HG02973 (cell line): Measurements from ENCODE around the gene ECE1.
A peak's percentile ranks its signal among the peaks of the same experiment; 100 is the strongest.

ENCODE experiments used
- ATAC-seq: cut with Tn5 transposase; IDR thresholded peaks from one replicate; pipeline ENCODE4 v1.9.1; 2021; ENCODE audit warnings: moderate library complexity; ENCODE audit not compliant: unreplicated experiment

The ECE1 gene

GRCh38 chr1:21308847-21309652, 18.8 kb upstream of the ECE1 start:
- no peak for ATAC-seq

- no peak for ATAC-seq
These were observed 18.1 kb upstream of the ECE1 start for GRCh38 chr1:21308330-21308729.

- no peak for ATAC-seq
These were observed 17.5 kb upstream of the ECE1 start for GRCh38 chr1:21307663-21308305.

DNA sequence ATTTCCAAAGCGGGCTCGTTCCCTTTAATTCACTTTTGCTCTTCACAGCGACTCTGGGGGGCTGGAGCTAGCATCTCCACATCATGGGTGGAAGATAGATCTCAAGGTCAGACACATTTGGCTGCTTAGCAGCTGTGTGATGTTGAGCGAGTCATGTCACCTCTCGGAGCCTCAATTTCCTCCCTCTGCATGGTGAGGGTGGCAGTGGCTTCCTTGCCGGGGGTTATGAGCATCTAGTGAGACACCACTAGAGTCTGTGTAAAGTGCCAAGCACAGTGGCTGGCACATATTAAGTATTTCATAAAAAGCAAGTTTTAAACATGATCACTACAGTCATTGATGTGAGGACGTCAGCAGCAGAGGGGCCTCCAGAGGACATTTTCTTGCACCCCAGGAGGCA, 16.9 kb upstream of the ECE1 start:
- ATAC-seq, result no peak

GRCh38 chr1:21305900-21306189, 15.6 kb upstream of the ECE1 start:
- no peak for ATAC-seq

GRCh38 chr1:21305155-21305899, 15.1 kb upstream of the ECE1 start:
- no peak for ATAC-seq

DNA sequence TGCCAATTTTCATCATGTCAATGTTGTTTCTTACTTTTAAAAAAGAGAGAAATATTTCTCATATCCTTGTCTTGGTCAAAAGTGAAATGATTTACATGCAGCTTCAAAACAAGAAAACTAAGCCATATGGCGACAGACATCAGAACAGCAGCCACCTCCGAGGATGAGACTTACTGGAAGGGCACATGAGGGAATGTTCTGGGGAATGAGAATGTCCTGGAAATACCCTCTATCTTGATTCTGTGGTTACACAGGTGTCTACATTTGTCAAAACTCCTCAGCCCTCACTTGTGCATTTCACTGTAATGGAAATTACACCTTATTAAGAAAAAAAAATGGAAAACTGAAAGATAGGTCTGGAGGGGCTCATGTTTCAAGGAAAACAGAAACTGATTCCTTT, 14.2 kb upstream of the ECE1 start:
- no peak for ATAC-seq

DNA sequence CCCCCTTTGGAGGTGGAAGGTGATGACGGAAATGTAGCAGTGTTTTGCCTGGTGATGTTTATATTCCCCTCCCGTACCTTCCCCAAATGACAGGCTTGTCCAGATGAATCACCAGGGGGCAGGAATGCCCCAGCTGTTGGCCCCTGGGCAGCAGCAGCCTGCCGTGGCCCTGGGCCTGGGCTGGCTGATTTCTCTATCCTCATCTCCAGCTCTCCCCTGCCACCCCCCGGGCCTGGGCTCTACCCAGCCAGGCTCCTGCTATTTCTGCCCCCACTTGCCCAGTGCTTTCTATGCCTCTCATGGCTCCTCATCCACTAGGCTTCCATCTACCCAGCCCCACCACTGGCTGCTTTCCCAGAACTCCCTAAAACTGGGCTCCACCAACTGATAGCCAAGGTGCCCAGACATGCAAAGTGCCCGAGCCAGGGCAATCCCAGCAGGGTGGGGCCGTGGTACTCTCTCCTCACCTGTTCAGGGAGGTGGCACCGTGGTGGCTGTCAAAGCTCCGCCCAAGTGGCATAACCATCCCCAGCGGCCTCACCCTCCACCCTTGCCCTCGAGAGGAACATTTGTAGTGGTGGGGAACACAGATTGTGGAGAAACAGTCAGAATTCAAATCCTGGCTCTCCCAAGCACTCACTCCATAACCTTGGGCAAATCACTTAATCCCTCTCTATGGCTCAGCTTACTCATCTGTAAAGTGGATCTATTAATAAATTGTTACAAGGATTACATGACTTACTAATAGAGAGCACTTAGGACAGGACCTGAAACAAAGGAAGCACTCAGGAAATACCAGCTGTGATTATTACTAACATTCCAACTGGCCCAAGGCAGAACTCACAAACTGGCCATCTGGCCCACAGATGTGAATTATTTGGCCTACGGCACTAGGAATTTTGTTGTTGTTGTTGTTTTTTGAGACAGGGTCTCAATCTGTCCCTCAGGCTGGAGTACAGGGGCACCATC, 12.8 kb upstream of the ECE1 start:
- no peak for ATAC-seq

DNA sequence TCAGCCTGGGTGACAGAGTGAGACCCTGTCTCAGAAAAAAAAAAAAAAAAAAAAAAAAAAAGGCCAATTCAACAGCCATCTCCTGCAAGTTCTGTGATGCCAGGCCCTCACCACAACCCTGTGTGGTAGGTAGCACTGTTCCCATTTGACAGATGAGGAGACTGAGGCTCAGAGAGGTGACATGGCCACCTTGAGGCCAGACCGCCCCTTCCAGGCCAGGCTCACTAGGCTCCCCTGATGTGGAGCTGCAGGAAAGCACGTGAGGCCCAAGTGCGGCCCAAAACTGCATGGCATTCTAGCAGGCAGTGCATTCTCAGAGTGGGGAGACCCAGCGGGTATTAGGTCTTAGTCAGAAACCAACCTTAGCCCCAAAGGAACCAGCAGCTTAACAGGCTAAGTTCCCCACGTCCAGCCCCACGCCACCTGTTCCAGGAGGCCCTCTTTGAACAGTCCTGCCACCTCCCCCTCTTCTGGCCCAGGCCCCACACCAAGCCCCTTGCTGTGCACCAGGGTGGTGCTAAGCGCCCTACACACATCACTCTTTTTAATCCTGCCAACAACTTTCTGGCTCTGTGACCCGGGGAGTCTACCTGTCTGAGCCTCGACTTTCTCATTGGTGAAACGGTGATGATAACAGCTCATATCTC, 11.7 kb upstream of the ECE1 start:
- no peak for ATAC-seq

DNA sequence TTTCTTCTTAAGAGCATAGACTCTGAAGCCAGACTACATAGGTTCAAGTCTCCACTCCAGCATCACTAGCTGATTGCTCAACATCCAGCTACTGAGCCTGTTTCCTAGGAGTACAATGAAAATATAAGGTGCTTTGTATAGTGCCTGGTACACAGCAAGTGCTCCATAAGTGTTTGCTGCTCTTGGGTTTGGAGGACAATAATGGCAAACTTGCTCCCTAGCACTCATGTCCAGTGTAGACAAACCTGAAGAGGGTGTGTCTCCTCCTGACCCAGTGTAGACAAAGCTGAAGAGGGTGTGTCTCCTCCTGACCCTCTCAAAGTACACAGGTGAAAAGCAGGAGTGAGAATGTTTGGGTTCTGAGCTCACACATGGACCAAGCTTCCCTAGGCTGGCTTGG, 10.5 kb upstream of the ECE1 start:
- ATAC-seq, result no peak

DNA sequence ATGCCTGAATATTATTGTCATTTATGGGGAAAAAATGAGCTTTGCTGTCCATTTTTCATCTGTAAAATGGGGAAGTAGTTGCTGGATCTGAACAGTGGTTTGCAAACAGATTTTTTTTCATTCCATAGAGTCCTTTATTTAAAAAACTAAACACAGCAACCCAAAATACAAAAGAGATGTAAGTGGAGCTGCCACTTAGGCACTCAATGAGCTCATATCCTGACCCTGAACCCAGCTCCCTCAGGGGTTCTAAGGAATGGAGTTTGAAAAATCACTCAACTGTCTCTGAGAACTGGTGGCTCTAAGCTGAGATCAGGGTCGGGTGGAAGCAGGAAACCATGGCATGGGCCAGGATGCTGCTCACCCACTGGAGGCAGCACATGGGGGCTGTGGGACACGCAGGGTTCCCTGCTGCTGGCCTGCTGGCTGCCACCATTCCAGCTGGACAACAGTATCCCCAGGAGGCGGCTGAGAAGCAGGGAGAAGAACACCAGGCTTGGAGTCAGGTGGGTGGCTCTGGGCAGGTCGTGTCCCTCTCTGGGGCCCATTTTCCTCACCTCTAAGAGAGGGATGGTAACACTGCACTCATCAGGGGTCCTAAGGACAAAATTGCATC, 9.6 kb upstream of the ECE1 start:
- no peak for ATAC-seq

DNA sequence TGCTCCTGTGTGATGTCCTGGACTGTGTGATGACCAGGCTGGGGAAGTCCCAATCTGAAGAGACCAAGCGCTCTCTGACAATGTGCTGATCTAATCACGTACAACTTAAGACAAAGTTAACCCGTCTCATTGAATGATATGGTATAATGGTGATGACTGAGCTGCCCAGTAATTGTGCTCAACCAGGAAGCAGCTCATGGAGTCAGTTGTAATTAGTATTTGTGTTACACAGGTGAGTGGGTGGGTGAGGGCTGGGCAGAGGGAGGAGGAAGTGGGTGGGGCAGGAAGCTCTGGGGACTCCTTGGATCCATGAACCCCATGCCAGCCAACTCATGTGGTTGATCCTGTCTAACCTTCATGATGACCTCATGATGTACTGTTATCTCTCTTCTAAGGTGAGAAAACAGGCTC, 8.7 kb upstream of the ECE1 start:
- ATAC-seq, result no peak

DNA sequence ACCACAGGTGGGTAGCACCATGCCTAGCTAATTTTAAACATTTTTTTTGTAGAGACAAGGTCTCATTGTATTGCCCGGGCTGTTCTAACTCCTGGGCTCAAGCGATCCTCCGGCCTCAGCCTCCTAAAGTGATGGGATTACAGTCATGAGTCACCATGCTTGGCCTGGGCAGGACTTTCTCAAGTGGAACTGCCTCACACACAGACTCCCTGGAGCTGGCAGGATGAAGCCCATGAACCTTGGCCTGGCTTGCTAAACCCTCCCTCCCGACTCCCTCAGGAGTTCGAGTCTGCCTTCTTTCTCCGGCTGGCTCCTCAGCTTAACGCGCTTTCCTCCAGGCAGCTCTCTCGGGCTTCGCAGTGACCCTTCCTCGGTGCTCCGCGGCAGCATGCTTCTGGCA, 7.7 kb upstream of the ECE1 start:
- ATAC-seq, result no peak

DNA sequence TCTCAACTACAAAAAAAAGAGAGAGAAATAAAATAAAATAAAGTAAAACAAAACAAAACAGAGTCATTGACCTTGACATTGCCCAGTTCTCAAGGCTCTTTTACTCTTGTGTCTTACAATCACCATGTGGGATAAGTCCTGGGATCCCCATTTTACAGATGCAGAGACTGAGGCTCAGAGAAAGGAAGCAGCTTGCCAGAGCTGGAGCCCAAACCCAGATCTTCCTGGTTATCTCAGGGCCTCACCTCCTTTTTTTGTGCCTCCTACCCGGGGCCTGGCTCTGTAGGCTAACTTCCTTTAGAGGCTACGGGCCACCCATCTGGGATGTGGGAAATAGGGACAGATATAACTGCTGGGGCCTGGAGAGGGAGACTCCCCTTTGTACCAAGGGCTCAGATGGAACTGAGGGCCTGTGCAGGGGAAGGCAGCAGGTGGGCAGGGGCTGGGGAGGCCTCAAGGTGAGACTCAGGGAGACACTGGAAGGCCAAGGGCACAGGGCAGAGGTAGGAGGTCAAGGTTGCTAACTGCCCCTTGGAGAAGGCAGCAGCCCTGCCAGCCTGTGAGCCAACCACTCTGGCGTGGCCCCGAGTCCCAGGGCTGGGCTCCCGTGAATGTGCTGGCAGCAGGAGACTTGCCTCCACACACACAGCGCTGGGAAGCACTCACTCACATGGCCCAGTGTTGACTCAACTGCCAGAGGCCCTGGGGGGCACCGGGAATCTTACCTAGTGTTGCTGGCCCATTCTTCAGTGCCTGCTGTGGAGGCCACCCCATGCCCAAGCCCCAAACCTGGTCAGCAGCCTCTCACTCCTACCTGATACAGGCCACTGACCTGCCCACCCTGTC, 6.5 kb upstream of the ECE1 start:
- no peak for ATAC-seq

GRCh38 chr1:21295545-21295944, 5.3 kb upstream of the ECE1 start:
- ATAC-seq, result no peak

DNA sequence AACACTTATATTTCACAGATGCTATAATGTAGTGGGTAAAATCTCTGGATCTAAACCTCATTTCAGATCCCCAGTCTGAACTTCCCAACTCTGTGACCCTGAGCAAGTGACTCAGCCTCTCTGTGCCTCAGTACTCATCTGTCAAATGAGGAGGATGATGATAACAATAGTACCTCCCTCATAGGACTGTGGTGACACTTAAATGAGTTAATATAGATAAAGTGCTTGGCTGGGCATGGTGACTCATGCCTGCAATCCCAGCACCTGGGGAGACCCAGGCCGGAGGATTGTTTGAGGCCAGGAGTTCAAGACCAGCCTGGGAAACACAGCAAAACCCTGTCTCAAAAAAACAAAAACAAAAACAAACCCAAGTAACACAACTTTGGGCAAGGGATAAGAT, 4.7 kb upstream of the ECE1 start:
- ATAC-seq, result no peak

DNA sequence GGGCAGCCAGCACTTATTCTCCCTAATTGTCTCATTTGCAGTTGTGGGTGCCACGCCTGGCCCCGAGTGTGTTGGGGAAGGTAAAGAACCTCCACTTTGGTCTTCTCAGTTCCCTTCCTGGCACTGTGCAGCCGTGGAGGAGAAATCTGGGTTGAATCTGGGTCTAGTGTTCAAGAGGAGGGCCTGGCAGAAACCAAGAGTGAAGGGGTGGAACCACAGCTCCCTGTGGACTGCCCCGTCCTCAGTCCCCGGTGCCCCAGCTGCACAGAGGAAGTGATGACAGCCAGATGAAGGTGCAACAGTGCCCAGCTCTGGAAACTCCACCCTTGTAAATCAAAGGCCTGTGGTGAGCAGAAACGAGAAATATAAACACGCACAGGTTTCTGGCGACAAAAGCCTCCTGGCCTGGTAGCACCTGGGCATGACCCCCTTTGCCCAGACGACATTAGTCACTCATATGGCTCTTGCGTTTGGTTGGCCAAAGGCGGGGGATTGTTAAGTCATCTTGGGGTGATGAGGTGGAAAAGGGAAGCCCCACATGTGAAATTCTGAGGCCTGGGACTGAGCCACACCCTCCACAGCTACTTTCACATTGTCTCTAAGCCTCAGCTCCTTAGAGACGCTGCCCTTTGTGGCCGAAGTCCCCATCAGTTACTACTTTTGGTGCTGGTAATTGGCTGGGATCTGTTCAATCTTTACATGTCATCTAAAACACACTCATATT, 4.2 kb upstream of the ECE1 start:
- ATAC-seq, result peak; percentile 46

DNA sequence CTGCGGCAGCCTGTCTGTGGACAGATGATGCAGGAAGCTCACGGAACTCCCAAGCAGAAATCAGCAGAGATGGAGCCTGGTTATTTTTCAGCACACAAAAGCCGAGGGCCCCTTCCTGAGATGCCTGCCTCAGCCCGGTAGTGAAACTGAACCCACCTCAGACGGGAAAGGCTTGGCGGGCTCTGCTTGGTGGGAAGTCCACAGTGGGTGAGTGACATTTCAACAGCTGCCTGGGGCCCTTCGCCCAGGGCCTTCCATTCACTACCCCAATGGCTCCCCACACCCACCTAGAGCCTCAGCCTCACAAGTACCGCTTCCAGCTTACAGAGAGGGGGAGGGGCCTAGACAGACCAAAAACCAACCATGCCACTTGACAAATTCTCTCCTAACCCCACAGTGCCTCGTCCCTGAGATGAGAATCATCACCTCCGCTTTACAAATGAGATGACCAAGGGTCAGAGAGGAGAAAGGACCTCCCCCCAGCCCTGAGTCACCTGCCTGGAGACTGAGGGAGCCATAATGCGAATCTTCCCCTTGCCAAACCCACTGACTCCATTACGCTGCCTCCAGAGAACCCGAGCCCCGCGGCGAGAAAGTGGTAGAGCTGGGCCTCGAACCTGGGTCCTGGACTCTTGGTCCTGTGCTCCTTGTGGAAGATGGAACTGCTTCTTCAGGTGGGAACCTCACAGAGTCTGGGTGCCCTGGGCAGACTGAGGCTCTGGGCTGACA, 3.4 kb upstream of the ECE1 start:
- ATAC-seq, result no peak
